GM12892 (cell line): Measurements from ENCODE around the gene GALR2.

ENCODE experiments used
- POLR2A ChIP-seq: IDR thresholded peaks from 2 replicates; pipeline ENCODE4 v1.6.1; 2011; ENCODE audit warnings: low read depth, low read length, control low read depth
- POLR2AphosphoS5 ChIP-seq: IDR thresholded peaks from 2 replicates; pipeline ENCODE4 v1.6.1; 2011; ENCODE audit warnings: low read depth, low read length, control low read depth
- TAF1 ChIP-seq: IDR thresholded peaks from 2 replicates; pipeline ENCODE4 v1.6.1; 2011; ENCODE audit warnings: low read depth, mild to moderate bottlenecking, control low read depth, low read length, borderline replicate concordance

DNA sequence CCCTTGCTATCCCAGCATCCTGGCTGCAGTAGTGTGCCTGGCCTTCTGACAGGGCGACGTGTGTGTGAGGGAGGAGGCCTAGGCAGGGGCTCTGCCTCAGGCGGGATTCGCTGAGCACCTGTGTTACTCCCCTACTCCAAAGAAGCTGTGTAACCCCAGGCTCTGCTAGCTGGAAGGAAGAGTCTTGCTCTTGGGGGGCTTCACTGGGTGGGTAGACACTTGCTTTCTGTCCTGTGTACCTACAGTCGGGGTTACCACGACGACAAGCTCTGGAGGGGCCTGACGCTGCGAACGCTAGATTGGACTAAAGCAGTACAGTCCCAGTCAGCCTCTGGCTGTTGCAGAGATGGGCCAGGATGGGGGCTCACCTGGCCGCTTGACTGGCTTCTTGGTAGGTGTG is 19.5 kb downstream of the GALR2 start:
- TF ChIP-seq TAF1, result no peak
- TF ChIP-seq POLR2A, result no peak
- no peak for TF ChIP-seq POLR2AphosphoS5
